MM.1S (cell line): Measurements from ENCODE around the gene CABLES1.

ENCODE experiments used
- DNase-seq: peaks from one replicate; pipeline ENCODE4 v3.0.0-alpha.2; 2015
- H2AFZ ChIP-seq: fragments of 300-600 bp; sonication (generic); 2 replicates; pipeline ENCODE4 v1.6.0; 2016; ENCODE audit warnings: antibody characterized with exemption, low read length
- H3F3A ChIP-seq: fragments of 300-600 bp; sonication (generic); 2 replicates; pipeline ENCODE4 v1.6.1; 2016; ENCODE audit warnings: mild to moderate bottlenecking, antibody characterized with exemption, low read length, moderate library complexity, mixed read lengths; ENCODE audit not compliant: insufficient read depth
- H3K27ac ChIP-seq: fragments of 300-600 bp; sonication (generic); 2 replicates; pipeline ENCODE4 v1.5.1; 2016; ENCODE audit warnings: mild to moderate bottlenecking, low read length
- H3K27me3 ChIP-seq: fragments of 300-600 bp; sonication (generic); replicated peaks from 2 replicates; pipeline ENCODE4 v1.6.0; 2016; ENCODE audit warnings: low read length; ENCODE audit not compliant: insufficient read depth
- H3K36me3 ChIP-seq: fragments of 300-600 bp; sonication (generic); replicated peaks from 2 replicates; pipeline ENCODE4 v1.6.1; 2016; ENCODE audit warnings: mild to moderate bottlenecking, low read length, mixed read lengths; ENCODE audit not compliant: insufficient read depth
- H3K4me1 ChIP-seq: fragments of 300-600 bp; sonication (generic); 2 replicates; pipeline ENCODE4 v1.6.1; 2016; ENCODE audit warnings: low read length, mixed read lengths
- H3K4me2 ChIP-seq: fragments of 300-600 bp; sonication (generic); 2 replicates; pipeline ENCODE4 v1.6.0; 2016; ENCODE audit warnings: low read depth, low read length
- H3K4me3 ChIP-seq: fragments of 300-600 bp; sonication (generic); 2 replicates; pipeline ENCODE4 v1.5.1; 2016; ENCODE audit warnings: low read length, mixed read lengths
- H3K79me2 ChIP-seq: fragments of 300-600 bp; sonication (generic); 2 replicates; pipeline ENCODE4 v1.6.1; 2016; ENCODE audit warnings: mixed run types, low read length, mixed read lengths
- H3K9ac ChIP-seq: fragments of 300-600 bp; sonication (generic); 2 replicates; pipeline ENCODE4 v1.6.1; 2016; ENCODE audit warnings: low read length, mixed read lengths
- H3K9me2 ChIP-seq: fragments of 300-600 bp; sonication (generic); replicated peaks from 2 replicates; pipeline ENCODE4 v1.6.1; 2016; ENCODE audit warnings: mild to moderate bottlenecking, low read length, mixed read lengths; ENCODE audit not compliant: insufficient read depth
- H3K9me3 ChIP-seq: fragments of 300-600 bp; sonication (generic); replicated peaks from 2 replicates; pipeline ENCODE4 v1.6.1; 2016; ENCODE audit warnings: mild to moderate bottlenecking, low read length, mixed read lengths; ENCODE audit not compliant: insufficient read depth
- H4K20me1 ChIP-seq: fragments of 300-600 bp; sonication (generic); 2 replicates; pipeline ENCODE4 v1.6.1; 2016; ENCODE audit warnings: mild to moderate bottlenecking, low read length, moderate library complexity, mixed read lengths; ENCODE audit not compliant: insufficient read depth
- EZH2 ChIP-seq: fragments of 300-600 bp; sonication (generic); optimal IDR thresholded peaks from 2 replicates; pipeline ENCODE3; 2017; ENCODE audit warnings: low read depth, mild to moderate bottlenecking, antibody characterized with exemption, low read length, mixed read lengths
- EZH2phosphoT487 ChIP-seq: fragments of 300-600 bp; sonication (generic); IDR thresholded peaks from 2 replicates; pipeline ENCODE4 v1.6.1; 2018; ENCODE audit warnings: antibody characterized with exemption, low read length
- TF ChIP-seq, protein P1 (sequence below): fragments of 300-600 bp; sonication (generic); IDR thresholded peaks from 2 replicates; pipeline ENCODE4 v1.5.1; 2016; ENCODE audit warnings: antibody characterized with exemption, low read length, mixed read lengths

CABLES1 gene

DNA sequence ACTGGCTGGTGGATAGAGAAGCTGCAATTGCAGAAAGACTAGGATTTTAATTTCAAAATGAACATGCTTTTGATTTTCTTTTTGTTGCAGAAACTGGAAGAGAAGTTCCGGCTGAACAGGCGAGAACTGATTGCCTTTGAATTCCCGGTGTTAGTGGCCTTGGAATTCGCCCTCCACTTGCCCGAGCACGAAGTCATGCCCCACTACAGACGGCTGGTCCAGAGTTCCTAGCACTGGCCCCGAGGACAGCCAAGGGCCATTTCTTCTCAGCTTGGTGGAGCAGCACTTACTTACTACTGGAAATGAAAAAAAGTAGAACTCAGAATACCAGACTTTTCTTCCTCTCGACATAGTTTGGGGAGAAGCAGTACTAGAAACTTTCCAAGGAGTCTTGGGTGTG is 121.9 kb downstream of the CABLES1 start:
- H3K9me2 ChIP-seq = no peaks in the 10 kb centered on the region
- H3K27ac ChIP-seq = no peak overlapping the region
- no peaks in the 10 kb centered on the region for H3K9me3 ChIP-seq
- DNase-seq = no peak
- H3K36me3 ChIP-seq = peaks cover 17% of the 10 kb centered on the region
- no peak overlapping the region for H3K4me2 ChIP-seq
- no peak overlapping the region for H3K4me3 ChIP-seq
- no peaks in the 10 kb centered on the region for H4K20me1 ChIP-seq
- no peaks in the 10 kb centered on the region for H3K79me2 ChIP-seq
- no peak overlapping the region for H3K9ac ChIP-seq
- no peak for TF ChIP-seq EZH2
- TF ChIP-seq, protein P1, sequence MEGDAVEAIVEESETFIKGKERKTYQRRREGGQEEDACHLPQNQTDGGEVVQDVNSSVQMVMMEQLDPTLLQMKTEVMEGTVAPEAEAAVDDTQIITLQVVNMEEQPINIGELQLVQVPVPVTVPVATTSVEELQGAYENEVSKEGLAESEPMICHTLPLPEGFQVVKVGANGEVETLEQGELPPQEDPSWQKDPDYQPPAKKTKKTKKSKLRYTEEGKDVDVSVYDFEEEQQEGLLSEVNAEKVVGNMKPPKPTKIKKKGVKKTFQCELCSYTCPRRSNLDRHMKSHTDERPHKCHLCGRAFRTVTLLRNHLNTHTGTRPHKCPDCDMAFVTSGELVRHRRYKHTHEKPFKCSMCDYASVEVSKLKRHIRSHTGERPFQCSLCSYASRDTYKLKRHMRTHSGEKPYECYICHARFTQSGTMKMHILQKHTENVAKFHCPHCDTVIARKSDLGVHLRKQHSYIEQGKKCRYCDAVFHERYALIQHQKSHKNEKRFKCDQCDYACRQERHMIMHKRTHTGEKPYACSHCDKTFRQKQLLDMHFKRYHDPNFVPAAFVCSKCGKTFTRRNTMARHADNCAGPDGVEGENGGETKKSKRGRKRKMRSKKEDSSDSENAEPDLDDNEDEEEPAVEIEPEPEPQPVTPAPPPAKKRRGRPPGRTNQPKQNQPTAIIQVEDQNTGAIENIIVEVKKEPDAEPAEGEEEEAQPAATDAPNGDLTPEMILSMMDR = no peak
- no peak for TF ChIP-seq EZH2phosphoT487
- H2AFZ ChIP-seq = no peak overlapping the region
- H3K27me3 ChIP-seq = no peaks in the 10 kb centered on the region
- peaks cover 26% of the 10 kb centered on the region for H3K4me1 ChIP-seq
- peaks cover 37% of the 10 kb centered on the region for H3F3A ChIP-seq

DNA sequence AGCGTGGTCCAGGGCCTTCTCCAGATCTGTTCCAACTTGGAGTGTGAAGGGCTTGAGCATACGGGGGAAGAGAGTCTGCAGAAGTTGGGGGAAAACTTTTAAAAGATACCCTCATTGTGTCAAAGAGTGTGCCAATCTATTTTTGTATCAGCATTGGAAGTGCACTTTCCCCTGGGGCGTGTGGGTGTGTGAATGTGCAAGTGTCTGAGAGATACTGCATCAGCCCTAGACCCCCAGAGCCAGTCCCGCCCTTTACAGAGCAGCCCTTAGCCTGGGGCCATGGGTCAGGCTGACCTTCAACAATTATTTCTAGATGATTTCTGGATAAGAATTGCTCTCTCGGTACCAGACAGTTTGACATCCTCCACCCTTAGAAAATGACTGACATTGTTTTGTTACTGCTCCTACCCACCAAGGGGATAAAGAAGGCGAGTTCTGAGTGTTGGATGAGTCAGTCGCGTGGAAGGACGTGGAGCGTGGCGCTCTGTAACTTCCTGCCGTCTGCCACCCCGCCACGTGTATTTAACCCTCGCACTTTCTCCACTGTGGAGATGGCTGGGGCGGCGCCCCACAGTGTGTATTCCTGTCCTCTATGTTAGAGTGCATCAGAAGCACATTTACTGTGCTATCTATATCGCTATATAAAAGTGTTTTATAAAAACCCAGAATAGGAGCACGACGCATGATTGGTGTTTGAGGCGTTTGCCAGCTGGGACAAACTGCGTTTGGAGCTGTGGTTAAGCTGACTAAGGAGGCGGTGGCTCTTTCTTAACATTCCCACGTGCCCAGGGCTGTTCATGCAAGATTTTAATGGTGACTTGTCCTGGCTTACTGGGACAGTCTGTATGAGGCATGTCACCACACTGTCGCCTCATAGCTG is 122.6 kb downstream of the CABLES1 start:
- peaks cover 37% of the 10 kb centered on the region for H3F3A ChIP-seq
- TF ChIP-seq, protein P1 = no peak
- no peak for TF ChIP-seq EZH2phosphoT487
- TF ChIP-seq EZH2 = no peak
- peaks cover 26% of the 10 kb centered on the region for H3K4me1 ChIP-seq
- no peak overlapping the region for H3K4me3 ChIP-seq
- H3K9me2 ChIP-seq = no peaks in the 10 kb centered on the region
- DNase-seq = no peak
- no peak overlapping the region for H3K27ac ChIP-seq
- peaks cover 13% of the 10 kb centered on the region for H3K36me3 ChIP-seq
- no peaks in the 10 kb centered on the region for H3K79me2 ChIP-seq
- no peak overlapping the region for H3K4me2 ChIP-seq
- H2AFZ ChIP-seq = no peak overlapping the region
- no peaks in the 10 kb centered on the region for H4K20me1 ChIP-seq
- no peaks in the 10 kb centered on the region for H3K27me3 ChIP-seq
- no peaks in the 10 kb centered on the region for H3K9me3 ChIP-seq
- H3K9ac ChIP-seq = no peak overlapping the region

DNA sequence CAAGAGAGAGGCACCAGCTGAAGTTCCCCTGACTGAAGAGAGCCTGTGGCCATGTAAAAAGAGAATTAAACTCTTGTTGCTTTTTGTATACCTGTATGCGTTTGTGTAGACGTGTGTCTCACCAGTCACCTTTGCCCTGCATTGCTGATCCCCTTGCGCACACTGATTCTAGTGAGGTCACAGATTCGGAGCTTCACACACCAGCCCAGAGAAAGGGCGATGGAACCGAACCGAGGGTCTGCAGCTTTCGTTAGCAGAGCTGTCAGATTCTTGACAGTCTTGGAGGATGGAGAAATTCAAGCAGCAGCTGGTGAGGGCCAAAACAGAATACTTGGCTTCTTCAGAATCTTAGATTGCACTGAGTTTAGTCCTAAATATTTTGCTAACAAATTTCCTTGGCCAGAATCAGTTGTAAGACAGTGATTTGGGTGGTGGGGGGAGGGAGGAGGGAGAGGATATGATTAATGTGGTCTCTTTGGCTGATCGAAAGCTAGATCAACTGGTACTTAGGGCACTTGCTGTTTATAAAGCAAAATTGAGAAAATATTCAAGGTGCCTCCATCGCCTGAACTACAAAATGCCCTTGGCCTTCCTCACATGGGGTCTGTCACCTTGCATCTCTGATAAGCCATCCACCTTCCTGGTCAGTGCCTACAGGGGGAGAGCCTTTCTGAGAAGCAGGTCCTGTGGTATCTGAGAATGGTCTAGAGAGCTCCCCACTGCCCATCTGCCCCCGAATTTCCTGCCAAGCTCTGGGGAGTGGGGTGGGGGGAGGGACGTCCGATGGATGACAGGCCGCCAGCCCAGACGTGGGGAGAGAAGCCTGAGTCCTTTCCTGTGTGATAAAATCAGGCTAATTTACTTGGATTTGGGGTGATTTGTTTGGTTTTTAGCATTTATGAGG is 123.5 kb downstream of the CABLES1 start:
- H3K27ac ChIP-seq = peak overlapping the region; percentile 48; the same call in 1 of the 2 replicates
- H3K79me2 ChIP-seq = no peaks in the 10 kb centered on the region
- H3F3A ChIP-seq = peaks cover 37% of the 10 kb centered on the region
- H3K36me3 ChIP-seq = peaks cover 12% of the 10 kb centered on the region
- no peak overlapping the region for H3K4me3 ChIP-seq
- H3K9me3 ChIP-seq = no peaks in the 10 kb centered on the region
- TF ChIP-seq EZH2 = no peak
- H3K27me3 ChIP-seq = no peaks in the 10 kb centered on the region
- H3K4me1 ChIP-seq = peaks cover 26% of the 10 kb centered on the region
- no peaks in the 10 kb centered on the region for H3K9me2 ChIP-seq
- H4K20me1 ChIP-seq = no peaks in the 10 kb centered on the region
- no peak overlapping the region for H2AFZ ChIP-seq
- no peak overlapping the region; the same call in 1 of the 2 replicates for H3K4me2 ChIP-seq
- no peak overlapping the region for H3K9ac ChIP-seq
- no peak for DNase-seq
